Activated naive CD4-positive, alpha-beta T cell treated with anti-CD3 and anti-CD28 coated beads, Interleukin-2, amount 50 U/mL, for 24 hours (primary cell): ENCODE measurements around the gene HMG20B.

Experiments
- H3K27ac Mint-ChIP-seq: one replicate; pipeline ENCODE4 v1.8.0; 2021; ENCODE audit warnings: mild to moderate bottlenecking, mixed read lengths
- H3K27me3 Mint-ChIP-seq: one replicate; pipeline ENCODE4 v1.8.0; 2021; ENCODE audit warnings: mixed read lengths
- H3K36me3 Mint-ChIP-seq: one replicate; pipeline ENCODE4 v1.8.0; 2021; ENCODE audit warnings: mixed read lengths
- H3K4me1 Mint-ChIP-seq: one replicate; pipeline ENCODE4 v1.8.0; 2021; ENCODE audit warnings: mixed read lengths
- H3K4me3 Mint-ChIP-seq: one replicate; pipeline ENCODE4 v1.8.0; 2021; ENCODE audit warnings: mild to moderate bottlenecking, mixed read lengths
- H3K9me3 Mint-ChIP-seq: one replicate; pipeline ENCODE4 v1.8.0; 2021; ENCODE audit warnings: mixed read lengths

HMG20B gene

GRCh38 chr19:3604227-3604986 is 31.7 kb downstream of the HMG20B start:
- H3K27ac Mint-ChIP-seq = no peak overlapping the region
- H3K4me3 Mint-ChIP-seq = no peak overlapping the region
- peaks cover 8% of the 10 kb centered on the region for H3K4me1 Mint-ChIP-seq
- H3K36me3 Mint-ChIP-seq = no peaks in the 10 kb centered on the region
- H3K27me3 Mint-ChIP-seq = no peaks in the 10 kb centered on the region
- H3K9me3 Mint-ChIP-seq = no peaks in the 10 kb centered on the region

- peaks cover 8% of the 10 kb centered on the region for H3K4me1 Mint-ChIP-seq
Measured at GRCh38 chr19:3604987-3605343, 32.2 kb downstream of the HMG20B start.

GRCh38 chr19:3605361-3605760 is 32.6 kb downstream of the HMG20B start:
- Mint-ChIP-seq H3K36me3 (no peaks in the 10 kb centered on the region), H3K9me3 (no peaks in the 10 kb centered on the region), H3K27me3 (no peaks in the 10 kb centered on the region), H3K4me1 (peaks cover 8% of the 10 kb centered on the region), H3K4me3 (no peak overlapping the region), H3K27ac (no peak overlapping the region)

More at GRCh38 chr19:3604987-3605343, 32.2 kb downstream of the HMG20B start:
- Mint-ChIP-seq H3K4me3 (no peak overlapping the region), H3K27ac (no peak overlapping the region), H3K27me3 (no peaks in the 10 kb centered on the region), H3K36me3 (no peaks in the 10 kb centered on the region), H3K9me3 (no peaks in the 10 kb centered on the region)

- no peaks in the 10 kb centered on the region for H3K36me3 Mint-ChIP-seq
- H3K4me1 Mint-ChIP-seq = peaks cover 8% of the 10 kb centered on the region
- no peak overlapping the region for H3K27ac Mint-ChIP-seq
- H3K9me3 Mint-ChIP-seq = no peaks in the 10 kb centered on the region
- H3K27me3 Mint-ChIP-seq = no peaks in the 10 kb centered on the region
- no peak overlapping the region for H3K4me3 Mint-ChIP-seq
Measured at GRCh38 chr19:3605770-3606169, 33.0 kb downstream of the HMG20B start.

GRCh38 chr19:3606174-3606689 is 33.5 kb downstream of the HMG20B start:
- Mint-ChIP-seq H3K27me3 (no peaks in the 10 kb centered on the region), H3K4me1 (peaks cover 8% of the 10 kb centered on the region), H3K27ac (no peak overlapping the region), H3K4me3 (no peak overlapping the region), H3K9me3 (no peaks in the 10 kb centered on the region), H3K36me3 (no peaks in the 10 kb centered on the region)

GRCh38 chr19:3606690-3607289 is 34.0 kb downstream of the HMG20B start, which contains the start of gene TBXA2R:
TBXA2R (minus strand) TSS chr19:3606875; CDS start chr19:3600634, 6,241 bp downstream.
- H3K4me3 Mint-ChIP-seq = no peak within 1 kb of the TSS
- H3K27ac Mint-ChIP-seq = no peak within 1 kb of the TSS
- H3K4me1 Mint-ChIP-seq = peaks cover 8% of the 10 kb centered on the region
- H3K36me3 Mint-ChIP-seq = no peaks in the 10 kb centered on the region
- H3K9me3 Mint-ChIP-seq = no peaks in the 10 kb centered on the region
- no peaks in the 10 kb centered on the region for H3K27me3 Mint-ChIP-seq

- H3K27ac Mint-ChIP-seq = peak overlapping the region; percentile 43
- no peaks in the 10 kb centered on the region for H3K9me3 Mint-ChIP-seq
- peaks cover 2% of the 10 kb centered on the region for H3K36me3 Mint-ChIP-seq
- H3K4me3 Mint-ChIP-seq = no peak overlapping the region
- H3K27me3 Mint-ChIP-seq = no peaks in the 10 kb centered on the region
- peaks cover 8% of the 10 kb centered on the region for H3K4me1 Mint-ChIP-seq
Measured at GRCh38 chr19:3607303-3608078, 34.7 kb downstream of the HMG20B start.

- Mint-ChIP-seq H3K4me1 (peaks cover 8% of the 10 kb centered on the region), H3K9me3 (no peaks in the 10 kb centered on the region), H3K27me3 (no peaks in the 10 kb centered on the region), H3K27ac (peak overlapping the region; percentile 43), H3K4me3 (no peak overlapping the region), H3K36me3 (peaks cover 2% of the 10 kb centered on the region)
Measured at GRCh38 chr19:3608079-3608641, 35.4 kb downstream of the HMG20B start.

- peaks cover 8% of the 10 kb centered on the region for H3K4me1 Mint-ChIP-seq
- no peak overlapping the region for H3K27ac Mint-ChIP-seq
- peaks cover 2% of the 10 kb centered on the region for H3K36me3 Mint-ChIP-seq
- no peaks in the 10 kb centered on the region for H3K9me3 Mint-ChIP-seq
- H3K4me3 Mint-ChIP-seq = no peak overlapping the region
- H3K27me3 Mint-ChIP-seq = no peaks in the 10 kb centered on the region
Measured at GRCh38 chr19:3608750-3609322, 36.1 kb downstream of the HMG20B start.

- peaks cover 8% of the 10 kb centered on the region for H3K4me1 Mint-ChIP-seq
- peaks cover 2% of the 10 kb centered on the region for H3K36me3 Mint-ChIP-seq
- H3K4me3 Mint-ChIP-seq = no peak overlapping the region
- H3K27me3 Mint-ChIP-seq = no peaks in the 10 kb centered on the region
- H3K9me3 Mint-ChIP-seq = no peaks in the 10 kb centered on the region
- H3K27ac Mint-ChIP-seq = no peak overlapping the region
Measured at GRCh38 chr19:3609779-3610719, 37.3 kb downstream of the HMG20B start.

- no peak overlapping the region for H3K27ac Mint-ChIP-seq
- no peak overlapping the region for H3K4me3 Mint-ChIP-seq
- H3K36me3 Mint-ChIP-seq = peaks cover 2% of the 10 kb centered on the region
- H3K27me3 Mint-ChIP-seq = no peaks in the 10 kb centered on the region
- H3K4me1 Mint-ChIP-seq = peaks cover 8% of the 10 kb centered on the region
- H3K9me3 Mint-ChIP-seq = no peaks in the 10 kb centered on the region
Measured at GRCh38 chr19:3610745-3611717, 38.3 kb downstream of the HMG20B start.

GRCh38 chr19:3611841-3612240 is 39.1 kb downstream of the HMG20B start:
- H3K4me3 Mint-ChIP-seq = no peak overlapping the region
- no peaks in the 10 kb centered on the region for H3K27me3 Mint-ChIP-seq
- peaks cover 8% of the 10 kb centered on the region for H3K4me1 Mint-ChIP-seq
- H3K9me3 Mint-ChIP-seq = no peaks in the 10 kb centered on the region
- H3K36me3 Mint-ChIP-seq = peaks cover 2% of the 10 kb centered on the region
- H3K27ac Mint-ChIP-seq = no peak overlapping the region

- no peaks in the 10 kb centered on the region for H3K27me3 Mint-ChIP-seq
- no peak overlapping the region for H3K4me3 Mint-ChIP-seq
- H3K4me1 Mint-ChIP-seq = peaks cover 12% of the 10 kb centered on the region
- no peaks in the 10 kb centered on the region for H3K9me3 Mint-ChIP-seq
- peaks cover 2% of the 10 kb centered on the region for H3K36me3 Mint-ChIP-seq
- H3K27ac Mint-ChIP-seq = no peak overlapping the region
Measured at GRCh38 chr19:3612330-3612729, 39.6 kb downstream of the HMG20B start.
